ENCODE results near the gene WWOX. TPM values are rescaled to one million over a fixed set of nuclear protein-coding genes. Genes with fewer than 3 reads are reported as not detected.

The WWOX gene
- total RNA-seq, 1 experiment from 2014 or later = 79.9 TPM

DNA sequence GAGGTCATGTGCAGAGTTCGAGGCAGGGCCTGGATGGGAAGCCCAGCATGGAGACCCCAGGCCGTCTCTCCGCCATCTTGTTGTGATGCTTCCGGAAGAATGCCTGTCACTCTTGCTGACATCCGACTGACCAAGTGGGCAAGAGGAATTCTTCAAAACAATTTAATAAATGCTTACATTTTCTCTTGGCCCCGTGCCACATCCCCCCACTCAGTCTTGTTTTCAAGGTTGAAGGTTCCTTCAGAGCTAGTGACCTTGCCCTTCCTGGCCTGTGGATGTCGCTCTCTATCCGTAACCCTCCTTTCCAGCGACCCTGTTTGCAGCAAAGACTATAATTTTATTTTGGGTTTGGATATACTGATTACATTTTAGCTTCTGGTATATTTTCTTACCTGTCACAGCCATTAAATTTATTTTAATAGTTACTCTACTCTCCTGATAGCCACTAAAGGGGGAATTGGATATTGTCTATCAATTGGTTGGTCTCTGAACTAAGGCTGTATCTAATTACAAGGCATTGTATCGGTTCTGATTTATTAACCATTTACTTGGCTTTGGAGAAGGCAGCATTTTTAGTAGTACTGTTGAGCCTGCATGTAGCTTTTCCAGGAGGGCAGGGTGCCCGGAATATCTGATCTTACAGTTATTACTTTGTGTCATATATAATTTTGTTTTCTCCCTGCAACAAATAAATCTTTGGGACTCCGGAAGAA is 264.5 kb downstream of the WWOX start:
- Histone ChIP-seq H3K27me3 (replicated peaks; ENCODE audit: insufficient read depth, low read depth, low read length, poor library complexity) (no peaks in the 10 kb centered on the region), H3K36me3 (ENCODE audit: insufficient read depth, low read length, poor library complexity, severe bottlenecking) (no peaks in the 10 kb centered on the region), H3K27ac (ENCODE audit: low read depth, low read length, poor library complexity, severe bottlenecking) (no peak overlapping the region), H3K4me1 (ENCODE audit: insufficient read depth, low read length, poor library complexity, severe bottlenecking) (no peaks in the 10 kb centered on the region), H3K9me3 (ENCODE audit: low read depth, low read length, poor library complexity, severe bottlenecking) (no peaks in the 10 kb centered on the region), H3K4me3 (ENCODE audit: low read depth, low read length, poor library complexity, severe bottlenecking) (no peak overlapping the region)
- no peak for DNase-seq (ENCODE audit: low spot score)
- ChIA-PET POLR2A (ENCODE audit: low non-redundant PET) (no interaction called here), CTCF (no interaction called here)
- intact Hi-C loops (cut with micrococcal nuclease; ENCODE audit: unreplicated experiment) = no loop called here
- BruUV-seq (replicated peaks) = no TSS peak
- no peak for TF ChIP-seq EZH2 (IDR thresholded peaks at IDR 0.05; ENCODE audit: borderline replicate concordance, low read depth, low read length, poor library complexity, severe bottlenecking)
- TF ChIP-seq, protein P1, sequence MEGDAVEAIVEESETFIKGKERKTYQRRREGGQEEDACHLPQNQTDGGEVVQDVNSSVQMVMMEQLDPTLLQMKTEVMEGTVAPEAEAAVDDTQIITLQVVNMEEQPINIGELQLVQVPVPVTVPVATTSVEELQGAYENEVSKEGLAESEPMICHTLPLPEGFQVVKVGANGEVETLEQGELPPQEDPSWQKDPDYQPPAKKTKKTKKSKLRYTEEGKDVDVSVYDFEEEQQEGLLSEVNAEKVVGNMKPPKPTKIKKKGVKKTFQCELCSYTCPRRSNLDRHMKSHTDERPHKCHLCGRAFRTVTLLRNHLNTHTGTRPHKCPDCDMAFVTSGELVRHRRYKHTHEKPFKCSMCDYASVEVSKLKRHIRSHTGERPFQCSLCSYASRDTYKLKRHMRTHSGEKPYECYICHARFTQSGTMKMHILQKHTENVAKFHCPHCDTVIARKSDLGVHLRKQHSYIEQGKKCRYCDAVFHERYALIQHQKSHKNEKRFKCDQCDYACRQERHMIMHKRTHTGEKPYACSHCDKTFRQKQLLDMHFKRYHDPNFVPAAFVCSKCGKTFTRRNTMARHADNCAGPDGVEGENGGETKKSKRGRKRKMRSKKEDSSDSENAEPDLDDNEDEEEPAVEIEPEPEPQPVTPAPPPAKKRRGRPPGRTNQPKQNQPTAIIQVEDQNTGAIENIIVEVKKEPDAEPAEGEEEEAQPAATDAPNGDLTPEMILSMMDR (conservative IDR thresholded peaks at IDR 0.05; ENCODE audit: low read depth, low read length) = no peak

DNA sequence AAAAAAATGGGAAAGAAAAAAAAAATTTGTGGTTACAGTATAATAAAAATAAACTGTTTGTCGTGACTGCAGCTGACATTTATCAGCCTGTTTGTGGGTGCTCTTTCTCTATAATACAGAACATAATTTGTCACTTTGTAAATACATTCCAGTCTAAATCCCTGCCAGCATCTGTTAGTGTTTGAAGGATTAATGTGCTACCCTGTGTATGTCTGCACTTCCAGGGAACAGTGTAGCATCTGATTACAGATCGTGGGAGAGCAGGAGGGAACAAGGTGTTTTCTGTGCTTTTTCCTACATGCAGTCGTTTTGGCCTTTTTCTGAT is 265.1 kb downstream of the WWOX start:
- ChIA-PET POLR2A (ENCODE audit: low non-redundant PET) (no interaction called here), CTCF (no interaction called here)
- no peak for DNase-seq (ENCODE audit: low spot score)
- Histone ChIP-seq H3K27me3 (replicated peaks; ENCODE audit: insufficient read depth, low read depth, low read length, poor library complexity) (no peaks in the 10 kb centered on the region), H3K4me1 (ENCODE audit: insufficient read depth, low read length, poor library complexity, severe bottlenecking) (no peaks in the 10 kb centered on the region), H3K4me3 (ENCODE audit: low read depth, low read length, poor library complexity, severe bottlenecking) (no peak overlapping the region), H3K27ac (ENCODE audit: low read depth, low read length, poor library complexity, severe bottlenecking) (no peak overlapping the region), H3K36me3 (ENCODE audit: insufficient read depth, low read length, poor library complexity, severe bottlenecking) (no peaks in the 10 kb centered on the region), H3K9me3 (ENCODE audit: low read depth, low read length, poor library complexity, severe bottlenecking) (no peaks in the 10 kb centered on the region)
- intact Hi-C loops (cut with micrococcal nuclease; ENCODE audit: unreplicated experiment) = no loop called here
- BruUV-seq (replicated peaks) = no TSS peak
- no peak for TF ChIP-seq EZH2 (IDR thresholded peaks at IDR 0.05; ENCODE audit: borderline replicate concordance, low read depth, low read length, poor library complexity, severe bottlenecking)
- TF ChIP-seq, protein P1 (conservative IDR thresholded peaks at IDR 0.05; ENCODE audit: low read depth, low read length) = no peak

DNA sequence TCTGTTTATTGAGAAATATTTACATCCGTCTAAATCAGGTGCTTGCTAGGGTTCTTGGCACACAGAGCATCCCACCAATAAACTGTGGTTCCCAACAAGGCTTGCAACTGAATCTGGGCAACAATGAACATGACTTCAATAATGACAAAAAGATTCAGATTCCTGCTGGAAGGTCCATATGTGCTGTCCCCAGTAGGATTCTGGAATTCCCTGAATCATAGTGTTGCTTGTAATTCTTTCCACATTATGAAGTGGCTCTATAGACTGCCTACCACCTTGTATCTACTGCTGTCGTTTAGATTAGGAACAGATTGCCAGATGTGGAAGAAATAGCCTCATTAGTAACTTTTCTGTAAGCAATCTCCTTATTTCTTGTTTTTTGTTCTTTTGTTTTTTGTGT is 265.9 kb downstream of the WWOX start:
- Histone ChIP-seq H3K9me3 (ENCODE audit: low read depth, low read length, poor library complexity, severe bottlenecking) (no peaks in the 10 kb centered on the region), H3K4me3 (ENCODE audit: low read depth, low read length, poor library complexity, severe bottlenecking) (no peak overlapping the region), H3K4me1 (ENCODE audit: insufficient read depth, low read length, poor library complexity, severe bottlenecking) (no peaks in the 10 kb centered on the region), H3K36me3 (ENCODE audit: insufficient read depth, low read length, poor library complexity, severe bottlenecking) (no peaks in the 10 kb centered on the region), H3K27ac (ENCODE audit: low read depth, low read length, poor library complexity, severe bottlenecking) (no peak overlapping the region), H3K27me3 (replicated peaks; ENCODE audit: insufficient read depth, low read depth, low read length, poor library complexity) (no peaks in the 10 kb centered on the region)
- no TSS peak for BruUV-seq (replicated peaks)
- DNase-seq (ENCODE audit: low spot score) = no peak
- TF ChIP-seq EZH2 (IDR thresholded peaks at IDR 0.05; ENCODE audit: borderline replicate concordance, low read depth, low read length, poor library complexity, severe bottlenecking) = no peak
- TF ChIP-seq, protein P1 (conservative IDR thresholded peaks at IDR 0.05; ENCODE audit: low read depth, low read length) = no peak
- POLR2A ChIA-PET (ENCODE audit: low non-redundant PET) = no interaction called here
- CTCF ChIA-PET = no interaction called here
- intact Hi-C loops (cut with micrococcal nuclease; ENCODE audit: unreplicated experiment) = no loop called here

Measured in A673 (cell line).